GM19455 (cell line): ENCODE data around the gene PTBP1.
"Not testable (repeated sequence)": the region's sequence is repeated elsewhere in the genome, so short reads cannot be mapped to it uniquely, and the experiment has no call there.

Experiments
- ATAC-seq: cut with Tn5 transposase; IDR thresholded peaks from one replicate; pipeline ENCODE4 v1.9.1; 2021; ENCODE audit not compliant: unreplicated experiment

Gene PTBP1

DNA sequence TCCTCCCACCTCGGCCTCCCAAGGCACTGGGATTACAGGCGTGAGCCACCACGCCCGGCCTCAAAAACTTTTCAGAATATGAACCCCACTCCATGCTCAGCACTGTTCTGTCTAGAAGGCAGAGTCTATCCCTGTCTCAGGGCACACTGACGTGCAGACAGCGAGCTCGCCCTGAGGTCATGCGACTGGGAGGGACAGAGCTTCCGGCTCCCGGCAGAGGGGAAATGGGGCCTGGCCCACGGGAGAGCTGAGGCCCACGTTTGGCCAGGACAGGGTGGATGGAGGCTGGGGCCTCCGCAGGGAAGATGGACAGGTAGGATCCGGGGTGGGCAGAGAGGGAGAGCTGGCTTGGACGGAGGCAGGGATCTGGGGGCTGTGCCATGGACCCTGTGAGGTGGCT lies 27.6 kb downstream of the PTBP1 start:
- no peak for ATAC-seq

DNA sequence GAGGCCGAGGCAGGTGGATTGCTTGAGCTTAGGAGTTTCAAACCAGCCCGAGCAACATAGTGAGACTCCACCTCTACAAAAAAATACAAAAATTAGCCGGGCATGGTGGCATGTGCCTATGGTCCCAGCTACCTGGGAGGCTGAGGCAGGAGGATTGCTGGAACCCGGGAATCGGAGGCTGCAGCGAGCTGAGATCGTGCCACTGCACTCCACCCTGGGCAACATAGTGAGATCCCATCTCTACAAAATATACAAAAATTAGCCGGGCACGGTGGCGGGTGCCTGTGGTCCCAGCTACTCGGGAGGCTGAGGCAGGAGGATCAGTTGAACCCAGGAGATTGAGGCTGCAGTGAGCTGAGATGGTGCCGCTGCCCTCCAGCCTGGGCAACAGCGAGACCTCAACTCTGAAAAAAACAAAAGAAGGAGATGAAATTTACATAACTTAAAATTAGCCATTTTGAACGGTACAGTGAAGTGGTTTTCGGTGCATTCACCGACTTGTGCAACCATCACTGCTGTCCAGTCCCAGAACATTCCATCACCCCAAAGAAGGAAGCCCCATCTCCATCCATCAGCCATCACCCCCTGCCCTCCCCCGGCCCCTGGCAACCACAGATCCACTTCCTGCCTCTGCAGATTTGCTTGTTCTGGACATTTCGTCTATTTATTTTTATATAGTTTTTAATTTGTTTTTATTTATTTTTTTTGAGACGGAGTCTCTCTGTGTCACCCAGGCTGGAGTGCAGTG lies 28.8 kb downstream of the PTBP1 start:
- no peak for ATAC-seq

DNA sequence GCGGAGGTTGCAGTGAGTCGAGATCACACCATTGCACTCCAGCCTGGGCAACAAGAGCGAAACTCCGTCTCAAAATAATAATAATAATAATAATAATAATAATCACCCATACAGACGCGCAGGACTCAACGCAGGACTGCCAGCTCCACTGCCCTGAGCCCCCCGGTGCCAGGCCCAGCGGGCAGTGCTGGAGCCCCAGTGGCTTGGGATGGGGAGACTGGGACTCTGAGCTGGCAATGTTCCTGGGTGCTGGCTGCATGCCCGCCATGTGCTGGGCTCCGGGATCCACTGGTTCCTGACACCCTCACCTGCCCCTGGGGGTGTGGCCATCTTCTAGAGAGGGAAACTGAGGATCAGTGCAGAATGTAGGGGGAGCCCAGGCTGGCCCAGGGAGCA lies 30.1 kb downstream of the PTBP1 start:
- ATAC-seq: no peak

DNA sequence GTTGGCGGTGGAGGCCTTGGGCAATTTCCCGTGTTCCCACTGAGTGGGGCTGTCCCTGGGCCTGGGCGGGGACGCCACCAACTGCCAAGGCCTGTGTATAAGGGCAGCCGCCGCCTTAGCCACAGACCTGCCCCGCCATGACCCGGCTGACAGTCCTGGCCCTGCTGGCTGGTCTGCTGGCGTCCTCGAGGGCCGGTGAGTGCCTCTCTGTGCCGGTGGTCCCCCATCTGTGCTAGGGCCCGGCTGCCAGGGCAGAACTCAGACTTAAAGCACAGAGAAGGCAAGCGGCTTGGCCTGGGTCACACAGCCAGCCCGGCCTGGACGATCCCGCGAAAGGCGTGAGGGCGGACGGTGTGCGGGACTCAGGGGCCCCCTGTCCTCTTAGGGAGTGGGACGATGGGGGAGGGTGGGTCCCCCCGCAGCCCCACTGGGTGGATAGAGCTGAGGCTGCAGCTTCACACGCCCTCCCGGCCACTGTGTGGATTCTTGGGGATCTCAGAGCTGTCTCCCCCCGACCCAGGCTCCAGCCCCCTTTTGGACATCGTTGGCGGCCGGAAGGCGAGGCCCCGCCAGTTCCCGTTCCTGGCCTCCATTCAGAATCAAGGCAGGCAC lies 30.6 kb downstream of the PTBP1 start, which contains the start of gene AZU1:
Gene AZU1, plus strand, starts transcription at position 128 of the 612 bp plus-strand sequence. Its CDS starts 10 bp downstream, at position 138.
- no peak for ATAC-seq

DNA sequence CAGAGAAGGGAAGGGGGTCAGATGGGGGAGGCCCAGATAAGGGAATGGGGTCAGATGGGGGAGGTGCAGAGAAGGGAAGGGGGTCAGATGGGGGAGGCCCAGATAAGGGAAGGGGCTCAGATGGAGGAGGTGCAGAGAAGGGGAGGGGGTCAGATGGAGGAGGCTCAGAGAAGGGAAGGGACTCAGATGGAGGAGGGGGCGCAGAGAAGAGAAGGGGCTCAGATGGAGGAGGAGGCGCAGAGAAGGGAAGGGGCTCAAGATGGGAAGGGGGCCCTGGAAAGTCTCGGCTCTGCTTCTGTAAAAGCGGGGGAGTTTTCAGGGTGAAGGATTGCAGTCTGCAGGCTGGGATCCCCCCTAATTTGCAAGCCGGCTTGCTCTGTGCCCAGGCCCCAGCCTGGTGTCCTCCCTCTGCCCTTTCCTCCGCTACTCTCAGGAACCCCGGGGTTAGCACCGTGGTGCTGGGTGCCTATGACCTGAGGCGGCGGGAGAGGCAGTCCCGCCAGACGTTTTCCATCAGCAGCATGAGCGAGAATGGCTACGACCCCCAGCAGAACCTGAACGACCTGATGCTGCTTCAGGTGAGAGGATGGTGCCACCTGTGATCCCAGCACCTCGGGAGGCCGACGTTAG lies 32.0 kb downstream of the PTBP1 start:
- no peak for ATAC-seq

DNA sequence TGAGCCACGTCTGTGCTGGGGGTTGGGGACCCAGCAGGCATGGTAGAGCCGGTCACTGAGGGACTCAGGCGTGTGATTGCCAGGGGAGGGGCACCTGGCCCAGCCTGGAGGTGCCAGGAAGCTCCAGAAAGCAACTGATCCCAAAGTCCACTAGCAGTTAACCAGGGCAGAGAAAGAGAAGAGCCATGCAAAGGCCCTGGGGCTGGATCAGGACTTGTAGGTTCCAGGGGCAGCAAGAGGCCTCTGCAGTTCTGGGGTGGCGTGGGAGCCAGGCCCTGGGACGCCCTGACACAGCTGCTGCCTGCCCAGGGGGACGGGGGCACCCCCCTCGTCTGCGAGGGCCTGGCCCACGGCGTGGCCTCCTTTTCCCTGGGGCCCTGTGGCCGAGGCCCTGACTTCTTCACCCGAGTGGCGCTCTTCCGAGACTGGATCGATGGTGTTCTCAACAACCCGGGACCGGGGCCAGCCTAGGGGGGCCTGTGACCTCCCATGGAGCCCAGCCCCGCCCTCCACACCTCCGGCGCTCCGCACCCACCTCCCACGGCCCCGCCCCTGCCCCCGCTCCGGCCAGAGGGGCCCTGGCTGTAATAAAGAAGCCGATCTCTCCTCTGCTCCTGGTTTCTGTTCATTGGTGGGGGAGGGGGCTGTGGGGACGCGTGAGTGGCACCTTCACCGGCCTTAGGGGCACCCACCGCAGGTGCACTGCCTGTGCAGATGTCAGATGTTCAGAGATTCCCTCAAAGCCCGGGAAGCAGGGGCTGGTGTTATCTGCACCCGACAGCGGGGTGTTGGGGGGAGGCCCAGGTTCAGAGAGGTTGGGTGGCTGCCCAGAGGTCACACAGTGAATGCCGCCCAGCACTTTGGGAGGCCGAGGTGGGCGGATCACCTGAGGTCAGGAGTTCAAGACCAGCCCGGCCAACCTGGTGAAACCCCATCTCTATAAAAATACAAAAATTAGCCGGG lies 34.4 kb downstream of the PTBP1 start:
- ATAC-seq: no peak

DNA sequence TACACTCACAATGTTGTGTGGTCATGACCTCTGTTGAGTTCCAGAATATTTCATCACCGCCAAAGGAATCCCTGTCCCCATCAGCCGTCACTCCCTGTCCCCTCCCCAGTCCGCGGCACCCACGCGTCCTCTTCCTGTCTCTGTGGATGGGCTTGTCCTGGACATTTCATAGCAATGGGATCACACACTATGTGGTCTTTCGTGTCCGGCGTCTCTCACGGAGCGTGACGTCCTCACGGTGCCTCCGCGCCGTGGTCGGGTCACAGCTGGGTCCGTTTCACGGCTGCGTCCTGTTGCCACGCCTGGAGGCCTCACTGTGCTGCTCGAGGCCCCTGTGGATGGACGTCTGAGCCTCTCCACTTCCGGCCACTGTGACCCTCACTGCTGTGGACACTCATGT lies 37.0 kb downstream of the PTBP1 start:
- no peak for ATAC-seq

DNA sequence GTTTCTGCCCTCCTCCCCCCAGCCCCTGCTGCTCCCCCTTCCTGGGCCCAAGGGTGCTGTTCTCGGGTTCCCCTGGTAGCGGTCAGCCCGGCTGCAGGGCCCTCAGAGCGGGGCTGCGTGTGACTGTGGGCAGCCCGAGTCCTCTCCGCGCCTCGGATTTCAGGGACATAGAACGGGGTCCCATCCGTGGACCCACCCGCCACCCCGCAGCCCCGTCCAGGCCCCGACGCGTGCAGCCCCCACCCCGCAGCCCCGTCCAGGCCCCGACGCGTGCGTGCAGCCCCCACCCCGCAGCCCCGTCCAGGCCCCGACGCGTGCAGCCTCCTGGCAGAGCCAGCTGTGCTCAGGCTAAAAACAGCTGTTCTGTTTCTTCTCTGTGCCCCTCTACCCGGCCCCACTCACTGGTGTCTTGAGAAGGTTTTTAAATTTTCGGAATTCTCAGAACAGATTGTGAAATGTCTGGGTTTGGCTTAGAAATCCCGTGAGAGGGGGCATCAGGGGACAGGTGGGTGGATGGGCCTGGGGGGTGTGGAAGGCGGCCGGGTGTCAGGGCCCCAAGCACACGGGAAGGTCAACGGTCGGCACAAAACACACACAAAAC lies 38.1 kb downstream of the PTBP1 start:
- ATAC-seq: no peak

DNA sequence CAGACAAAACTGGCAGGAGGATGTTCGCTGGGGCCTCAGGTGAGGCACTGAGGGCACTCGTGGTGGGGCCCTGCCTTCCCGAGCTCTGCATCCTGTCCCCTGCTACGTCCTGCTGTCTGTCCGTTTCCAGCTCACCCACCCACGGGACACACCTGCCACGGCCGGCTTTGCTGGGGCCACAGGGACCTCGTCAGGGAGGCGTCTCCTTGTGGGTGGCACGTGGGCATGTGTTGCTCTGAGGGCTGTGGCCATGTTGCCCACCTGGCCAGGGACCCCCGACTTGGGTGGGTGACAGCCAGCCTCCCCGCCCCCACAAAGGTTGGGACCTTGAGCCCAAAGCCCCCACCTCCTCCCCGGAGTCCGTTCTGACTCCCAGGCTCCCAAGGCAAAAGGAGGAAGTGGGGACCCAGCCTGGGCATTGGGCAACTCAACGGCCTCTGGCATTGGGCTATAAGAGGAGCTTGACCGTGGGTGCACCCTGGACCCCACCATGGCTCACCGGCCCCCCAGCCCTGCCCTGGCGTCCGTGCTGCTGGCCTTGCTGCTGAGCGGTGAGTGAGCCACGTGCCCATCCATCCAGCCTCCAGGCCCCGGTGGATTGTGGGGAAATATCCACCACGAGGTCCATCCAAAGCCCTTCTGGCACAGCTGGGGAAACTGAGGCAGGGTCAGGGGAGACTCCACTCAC lies 43.4 kb downstream of the PTBP1 start, which contains the start of gene PRTN3:
Gene PRTN3, plus strand, starts transcription at position 481 of the 688 bp plus-strand sequence. Its CDS starts 10 bp downstream, at position 491.
- no peak for ATAC-seq

DNA sequence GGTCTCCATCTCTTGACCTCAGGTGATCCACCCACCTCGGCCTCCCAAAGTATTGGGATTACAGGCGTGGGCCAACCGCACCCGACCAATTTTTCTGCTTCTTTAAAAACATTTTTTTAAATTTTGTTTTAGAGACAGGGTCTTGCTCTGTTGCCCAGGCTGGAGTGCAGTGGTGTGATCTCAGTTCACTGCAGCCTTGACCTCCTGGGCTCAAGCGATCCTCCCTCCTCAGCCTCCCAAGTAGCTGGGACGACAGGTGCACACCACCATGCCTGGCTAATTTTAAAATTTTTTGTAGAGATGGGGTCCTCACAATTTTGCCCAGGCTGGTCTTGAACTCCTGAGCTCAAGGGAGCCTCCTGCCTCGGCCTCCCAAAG lies 45.5 kb downstream of the PTBP1 start:
- ATAC-seq: not testable (repeated sequence)

DNA sequence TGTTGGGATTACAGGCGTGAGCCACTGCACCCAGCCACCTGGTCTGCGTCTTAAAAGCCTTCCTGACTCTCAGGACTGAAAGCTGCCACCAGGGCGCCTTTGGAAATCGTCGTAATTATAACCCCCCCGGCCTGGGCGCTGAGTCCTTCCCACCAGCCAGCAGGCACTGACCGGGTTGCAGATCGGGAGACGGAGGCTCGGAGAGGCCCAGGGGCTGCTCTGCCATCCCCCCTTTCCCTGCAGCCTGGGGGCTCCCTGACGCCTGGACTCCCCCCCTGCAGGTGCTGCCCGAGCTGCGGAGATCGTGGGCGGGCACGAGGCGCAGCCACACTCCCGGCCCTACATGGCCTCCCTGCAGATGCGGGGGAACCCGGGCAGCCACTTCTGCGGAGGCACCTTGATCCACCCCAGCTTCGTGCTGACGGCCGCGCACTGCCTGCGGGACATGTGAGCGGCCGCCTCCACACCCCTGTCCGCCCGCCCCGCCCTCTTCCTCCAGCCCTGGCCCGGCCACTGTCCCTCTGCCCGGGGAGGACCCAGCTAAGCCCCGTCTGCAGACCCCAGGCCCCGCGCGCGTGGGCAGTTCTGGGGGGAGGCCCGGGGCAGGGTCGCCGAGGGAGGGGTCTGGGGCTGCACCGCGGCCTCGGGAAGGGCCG lies 46.1 kb downstream of the PTBP1 start:
- no peak for ATAC-seq

DNA sequence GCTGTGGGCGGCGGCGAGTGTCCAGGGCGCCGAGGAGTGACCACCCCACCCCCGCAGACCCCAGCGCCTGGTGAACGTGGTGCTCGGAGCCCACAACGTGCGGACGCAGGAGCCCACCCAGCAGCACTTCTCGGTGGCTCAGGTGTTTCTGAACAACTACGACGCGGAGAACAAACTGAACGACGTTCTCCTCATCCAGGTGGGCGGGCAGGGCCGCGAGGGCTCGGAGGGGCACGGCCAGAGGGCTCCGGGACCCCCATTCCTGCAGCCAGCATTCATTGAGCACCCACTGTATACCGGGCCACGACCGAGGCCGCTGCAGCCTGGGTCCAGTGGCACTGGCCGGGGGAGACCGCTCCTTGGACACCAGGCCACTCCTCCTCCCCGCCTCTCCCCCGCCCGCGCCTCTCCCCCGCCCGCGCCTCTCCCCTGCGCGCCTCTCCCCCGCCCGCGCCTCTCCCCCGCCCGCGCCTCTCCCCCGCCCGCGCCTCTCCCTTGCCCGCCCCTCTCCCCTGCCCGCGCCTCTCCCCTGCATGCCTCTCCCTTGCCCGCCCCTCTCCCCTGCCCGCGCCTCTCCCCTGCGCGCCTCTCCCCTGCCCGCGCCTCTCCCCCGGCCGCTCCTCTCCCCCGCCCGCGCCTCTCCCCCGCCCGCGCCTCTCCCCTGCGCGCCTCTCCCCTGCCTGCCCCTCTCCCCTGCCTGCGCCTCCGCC lies 46.7 kb downstream of the PTBP1 start:
- ATAC-seq: no peak

DNA sequence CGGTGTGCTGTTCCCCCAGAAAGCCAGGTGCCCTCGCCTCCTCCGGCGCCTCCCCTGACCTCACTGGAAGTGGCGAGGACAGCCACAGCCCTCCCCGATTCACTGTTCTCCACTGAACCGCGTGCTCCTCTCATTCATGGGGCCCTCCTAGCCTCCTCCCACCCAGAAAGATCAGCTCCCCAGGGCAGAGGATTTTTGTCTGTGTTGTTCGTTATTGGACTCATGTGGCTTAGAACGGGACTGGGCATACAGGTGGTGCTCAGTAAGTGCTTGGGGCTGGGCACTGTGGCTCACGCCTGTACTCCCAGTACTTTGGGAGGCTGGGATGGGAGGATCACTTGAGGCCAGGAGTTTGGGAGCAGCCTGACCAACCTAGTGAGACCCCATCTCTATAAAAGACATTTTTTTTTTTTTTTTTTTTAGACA lies 47.3 kb downstream of the PTBP1 start:
- ATAC-seq: no peak

DNA sequence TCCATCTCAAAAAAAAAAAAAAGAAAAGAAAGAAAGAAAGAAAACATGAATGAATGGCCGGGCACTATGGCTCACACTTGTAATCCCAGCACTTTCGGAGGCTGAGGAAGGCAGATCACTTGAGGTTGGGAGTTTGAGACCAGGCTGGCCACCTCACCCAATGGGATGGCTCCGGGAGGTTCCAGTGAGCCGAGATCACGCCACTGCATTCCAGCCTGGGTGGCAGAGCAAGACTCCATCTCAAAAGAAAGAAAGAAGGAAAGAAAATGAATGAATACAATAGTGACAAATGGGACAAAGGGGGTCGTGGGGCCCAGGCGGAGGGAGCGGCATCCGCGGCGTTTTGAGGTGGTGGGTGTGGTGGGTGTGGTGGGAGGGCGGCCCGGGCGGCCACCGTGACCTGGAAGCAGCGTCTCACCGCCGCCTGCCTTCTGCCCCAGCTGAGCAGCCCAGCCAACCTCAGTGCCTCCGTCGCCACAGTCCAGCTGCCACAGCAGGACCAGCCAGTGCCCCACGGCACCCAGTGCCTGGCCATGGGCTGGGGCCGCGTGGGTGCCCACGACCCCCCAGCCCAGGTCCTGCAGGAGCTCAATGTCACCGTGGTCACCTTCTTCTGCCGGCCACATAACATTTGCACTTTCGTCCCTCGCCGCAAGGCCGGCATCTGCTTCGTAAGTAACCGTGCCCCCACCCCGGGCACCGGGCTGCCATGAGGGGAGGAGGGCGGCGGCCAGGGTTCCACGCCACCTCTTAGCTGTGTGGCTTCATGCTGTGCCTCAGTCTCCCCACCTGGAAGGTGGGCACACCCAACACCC lies 48.7 kb downstream of the PTBP1 start:
- no peak for ATAC-seq

DNA sequence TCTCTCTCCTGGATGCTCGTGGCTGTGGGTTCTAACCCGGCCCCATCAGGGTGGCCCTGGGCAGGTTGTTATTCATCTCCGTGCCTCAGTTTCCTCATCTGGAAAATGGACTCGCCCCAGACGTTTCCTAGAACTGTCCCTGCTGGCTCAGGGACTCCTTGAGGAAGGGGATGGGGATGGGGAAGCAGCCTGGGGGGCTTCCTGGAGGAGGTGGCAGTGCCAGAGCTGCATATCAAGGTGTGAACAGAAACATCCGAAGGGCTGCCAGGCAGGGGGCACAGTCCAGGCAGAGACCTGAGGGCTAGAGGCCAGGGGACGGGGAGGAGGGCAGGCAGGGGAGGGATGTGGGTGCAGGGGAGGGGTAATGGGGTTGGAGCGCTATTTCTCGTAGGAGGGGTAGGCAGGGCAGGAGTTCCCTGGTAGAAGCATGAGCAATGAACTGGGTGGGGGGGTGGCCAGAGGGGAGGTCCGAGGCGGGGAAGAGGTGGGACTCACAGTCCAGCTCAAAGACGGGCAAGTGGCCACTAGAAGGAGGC lies 51.2 kb downstream of the PTBP1 start:
- ATAC-seq: no peak

DNA sequence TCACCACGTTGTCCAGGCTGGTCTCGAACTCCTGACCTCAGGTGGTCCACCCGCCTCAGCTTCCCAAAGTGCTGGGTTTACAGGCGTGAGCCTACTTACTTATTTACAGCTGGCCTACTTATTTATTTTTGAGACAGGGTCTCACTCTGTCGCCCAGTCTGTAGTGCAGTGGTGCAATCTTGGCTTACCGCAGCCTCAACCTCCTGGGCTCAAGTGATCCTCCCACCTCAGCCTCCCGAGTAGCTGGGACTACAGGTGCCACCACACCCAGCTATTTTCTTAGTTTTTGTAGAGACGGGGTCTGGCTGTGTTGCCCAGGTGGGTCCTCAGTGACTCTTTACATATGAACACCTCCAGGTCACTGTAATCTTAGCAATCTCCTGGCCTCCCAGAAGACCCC lies 51.9 kb downstream of the PTBP1 start:
- not testable (repeated sequence) for ATAC-seq

DNA sequence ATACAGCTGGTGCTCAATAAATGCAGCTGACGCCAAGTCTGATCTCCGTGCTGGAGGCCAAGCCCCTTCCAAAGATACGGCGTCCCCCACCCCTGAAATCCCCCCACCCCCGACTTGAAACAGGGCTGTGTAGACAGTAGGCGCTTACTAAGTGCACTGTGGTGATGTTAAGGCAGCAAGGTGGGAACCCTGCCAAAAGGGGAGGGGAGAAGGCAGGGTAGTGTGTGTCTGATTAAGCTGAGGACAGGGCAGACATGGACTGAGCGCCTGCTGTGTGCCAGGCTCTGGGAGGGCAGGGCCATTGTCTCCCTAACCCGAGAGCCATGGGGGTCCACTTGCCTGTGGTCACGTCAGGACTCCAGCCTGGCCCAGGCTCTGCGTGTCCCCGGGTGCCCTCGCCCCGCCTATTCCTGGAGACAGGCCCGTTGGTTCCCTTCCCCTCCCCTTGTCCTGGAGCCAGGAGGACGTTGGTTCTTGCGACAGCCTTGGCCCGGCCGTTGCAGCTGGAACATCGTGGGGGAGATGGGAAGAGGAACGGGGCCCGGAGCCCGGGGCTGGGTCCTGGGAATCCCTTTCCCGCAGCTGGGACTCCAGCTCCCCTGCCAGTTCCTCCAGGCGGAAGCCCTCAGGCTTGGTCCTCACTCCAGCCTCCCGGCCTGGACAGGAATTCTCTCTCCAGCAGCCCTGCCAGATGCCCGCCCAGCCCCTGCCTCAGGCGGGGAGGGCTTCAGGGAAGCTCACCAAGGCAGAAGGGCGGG lies 53.1 kb downstream of the PTBP1 start:
- ATAC-seq: no peak
